ENCODE data around the gene BUB3. TPM values are rescaled to one million over a fixed set of nuclear protein-coding genes. Genes with fewer than 3 reads are reported as not detected.

BUB3 gene
- total and polyA plus RNA-seq, 2 experiments from 2014 or later = 243 to 272 TPM

- Histone ChIP-seq H3K4me3 (peak overlapping the region; percentile 50), H4K20me1 (replicated peaks; ENCODE audit: insufficient read depth) (peaks cover 10% of the 10 kb centered on the region; the same call in 1 of the 2 replicates), H3K79me2 (replicated peaks; ENCODE audit: insufficient read depth) (no peaks in the 10 kb centered on the region), H3K9me2 (ENCODE audit: insufficient read depth) (no peaks in the 10 kb centered on the region), H3K4me1 (ENCODE audit: insufficient read depth) (peaks cover 50% of the 10 kb centered on the region), H3K36me3 (ENCODE audit: insufficient read depth) (no peaks in the 10 kb centered on the region), H3K27me3 (ENCODE audit: insufficient read depth) (peaks cover 100% of the 10 kb centered on the region), H2AFZ (no peak overlapping the region), H3K4me2 (peak overlapping the region; percentile 80), H3K27ac (ENCODE audit: low read depth) (no peak overlapping the region), H3F3A (replicated peaks; ENCODE audit: low read depth) (peaks cover 24% of the 10 kb centered on the region)
- H3K27me3 Mint-ChIP-seq (ENCODE audit: insufficient read depth, low read depth, poor library complexity) = peaks cover 94% of the 10 kb centered on the region
- peak overlapping the region; percentile 62 for H3K4me3 Mint-ChIP-seq
- ATAC-seq = no peak
- no peak for DNase-seq (ENCODE audit: low spot score)
- no peaks in the 10 kb centered on the region; the same call in 2 of the 3 replicates for H3K36me3 Mint-ChIP-seq (ENCODE audit: low read depth)
- H3K27ac Mint-ChIP-seq = no peak overlapping the region
- peaks cover 11% of the 10 kb centered on the region for H3K9me3 Mint-ChIP-seq
- TF ChIP-seq, protein P1, sequence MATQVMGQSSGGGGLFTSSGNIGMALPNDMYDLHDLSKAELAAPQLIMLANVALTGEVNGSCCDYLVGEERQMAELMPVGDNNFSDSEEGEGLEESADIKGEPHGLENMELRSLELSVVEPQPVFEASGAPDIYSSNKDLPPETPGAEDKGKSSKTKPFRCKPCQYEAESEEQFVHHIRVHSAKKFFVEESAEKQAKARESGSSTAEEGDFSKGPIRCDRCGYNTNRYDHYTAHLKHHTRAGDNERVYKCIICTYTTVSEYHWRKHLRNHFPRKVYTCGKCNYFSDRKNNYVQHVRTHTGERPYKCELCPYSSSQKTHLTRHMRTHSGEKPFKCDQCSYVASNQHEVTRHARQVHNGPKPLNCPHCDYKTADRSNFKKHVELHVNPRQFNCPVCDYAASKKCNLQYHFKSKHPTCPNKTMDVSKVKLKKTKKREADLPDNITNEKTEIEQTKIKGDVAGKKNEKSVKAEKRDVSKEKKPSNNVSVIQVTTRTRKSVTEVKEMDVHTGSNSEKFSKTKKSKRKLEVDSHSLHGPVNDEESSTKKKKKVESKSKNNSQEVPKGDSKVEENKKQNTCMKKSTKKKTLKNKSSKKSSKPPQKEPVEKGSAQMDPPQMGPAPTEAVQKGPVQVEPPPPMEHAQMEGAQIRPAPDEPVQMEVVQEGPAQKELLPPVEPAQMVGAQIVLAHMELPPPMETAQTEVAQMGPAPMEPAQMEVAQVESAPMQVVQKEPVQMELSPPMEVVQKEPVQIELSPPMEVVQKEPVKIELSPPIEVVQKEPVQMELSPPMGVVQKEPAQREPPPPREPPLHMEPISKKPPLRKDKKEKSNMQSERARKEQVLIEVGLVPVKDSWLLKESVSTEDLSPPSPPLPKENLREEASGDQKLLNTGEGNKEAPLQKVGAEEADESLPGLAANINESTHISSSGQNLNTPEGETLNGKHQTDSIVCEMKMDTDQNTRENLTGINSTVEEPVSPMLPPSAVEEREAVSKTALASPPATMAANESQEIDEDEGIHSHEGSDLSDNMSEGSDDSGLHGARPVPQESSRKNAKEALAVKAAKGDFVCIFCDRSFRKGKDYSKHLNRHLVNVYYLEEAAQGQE (IDR thresholded peaks at IDR 0.05; ENCODE audit: unreplicated experiment) = no peak
- TF ChIP-seq, protein P2, sequence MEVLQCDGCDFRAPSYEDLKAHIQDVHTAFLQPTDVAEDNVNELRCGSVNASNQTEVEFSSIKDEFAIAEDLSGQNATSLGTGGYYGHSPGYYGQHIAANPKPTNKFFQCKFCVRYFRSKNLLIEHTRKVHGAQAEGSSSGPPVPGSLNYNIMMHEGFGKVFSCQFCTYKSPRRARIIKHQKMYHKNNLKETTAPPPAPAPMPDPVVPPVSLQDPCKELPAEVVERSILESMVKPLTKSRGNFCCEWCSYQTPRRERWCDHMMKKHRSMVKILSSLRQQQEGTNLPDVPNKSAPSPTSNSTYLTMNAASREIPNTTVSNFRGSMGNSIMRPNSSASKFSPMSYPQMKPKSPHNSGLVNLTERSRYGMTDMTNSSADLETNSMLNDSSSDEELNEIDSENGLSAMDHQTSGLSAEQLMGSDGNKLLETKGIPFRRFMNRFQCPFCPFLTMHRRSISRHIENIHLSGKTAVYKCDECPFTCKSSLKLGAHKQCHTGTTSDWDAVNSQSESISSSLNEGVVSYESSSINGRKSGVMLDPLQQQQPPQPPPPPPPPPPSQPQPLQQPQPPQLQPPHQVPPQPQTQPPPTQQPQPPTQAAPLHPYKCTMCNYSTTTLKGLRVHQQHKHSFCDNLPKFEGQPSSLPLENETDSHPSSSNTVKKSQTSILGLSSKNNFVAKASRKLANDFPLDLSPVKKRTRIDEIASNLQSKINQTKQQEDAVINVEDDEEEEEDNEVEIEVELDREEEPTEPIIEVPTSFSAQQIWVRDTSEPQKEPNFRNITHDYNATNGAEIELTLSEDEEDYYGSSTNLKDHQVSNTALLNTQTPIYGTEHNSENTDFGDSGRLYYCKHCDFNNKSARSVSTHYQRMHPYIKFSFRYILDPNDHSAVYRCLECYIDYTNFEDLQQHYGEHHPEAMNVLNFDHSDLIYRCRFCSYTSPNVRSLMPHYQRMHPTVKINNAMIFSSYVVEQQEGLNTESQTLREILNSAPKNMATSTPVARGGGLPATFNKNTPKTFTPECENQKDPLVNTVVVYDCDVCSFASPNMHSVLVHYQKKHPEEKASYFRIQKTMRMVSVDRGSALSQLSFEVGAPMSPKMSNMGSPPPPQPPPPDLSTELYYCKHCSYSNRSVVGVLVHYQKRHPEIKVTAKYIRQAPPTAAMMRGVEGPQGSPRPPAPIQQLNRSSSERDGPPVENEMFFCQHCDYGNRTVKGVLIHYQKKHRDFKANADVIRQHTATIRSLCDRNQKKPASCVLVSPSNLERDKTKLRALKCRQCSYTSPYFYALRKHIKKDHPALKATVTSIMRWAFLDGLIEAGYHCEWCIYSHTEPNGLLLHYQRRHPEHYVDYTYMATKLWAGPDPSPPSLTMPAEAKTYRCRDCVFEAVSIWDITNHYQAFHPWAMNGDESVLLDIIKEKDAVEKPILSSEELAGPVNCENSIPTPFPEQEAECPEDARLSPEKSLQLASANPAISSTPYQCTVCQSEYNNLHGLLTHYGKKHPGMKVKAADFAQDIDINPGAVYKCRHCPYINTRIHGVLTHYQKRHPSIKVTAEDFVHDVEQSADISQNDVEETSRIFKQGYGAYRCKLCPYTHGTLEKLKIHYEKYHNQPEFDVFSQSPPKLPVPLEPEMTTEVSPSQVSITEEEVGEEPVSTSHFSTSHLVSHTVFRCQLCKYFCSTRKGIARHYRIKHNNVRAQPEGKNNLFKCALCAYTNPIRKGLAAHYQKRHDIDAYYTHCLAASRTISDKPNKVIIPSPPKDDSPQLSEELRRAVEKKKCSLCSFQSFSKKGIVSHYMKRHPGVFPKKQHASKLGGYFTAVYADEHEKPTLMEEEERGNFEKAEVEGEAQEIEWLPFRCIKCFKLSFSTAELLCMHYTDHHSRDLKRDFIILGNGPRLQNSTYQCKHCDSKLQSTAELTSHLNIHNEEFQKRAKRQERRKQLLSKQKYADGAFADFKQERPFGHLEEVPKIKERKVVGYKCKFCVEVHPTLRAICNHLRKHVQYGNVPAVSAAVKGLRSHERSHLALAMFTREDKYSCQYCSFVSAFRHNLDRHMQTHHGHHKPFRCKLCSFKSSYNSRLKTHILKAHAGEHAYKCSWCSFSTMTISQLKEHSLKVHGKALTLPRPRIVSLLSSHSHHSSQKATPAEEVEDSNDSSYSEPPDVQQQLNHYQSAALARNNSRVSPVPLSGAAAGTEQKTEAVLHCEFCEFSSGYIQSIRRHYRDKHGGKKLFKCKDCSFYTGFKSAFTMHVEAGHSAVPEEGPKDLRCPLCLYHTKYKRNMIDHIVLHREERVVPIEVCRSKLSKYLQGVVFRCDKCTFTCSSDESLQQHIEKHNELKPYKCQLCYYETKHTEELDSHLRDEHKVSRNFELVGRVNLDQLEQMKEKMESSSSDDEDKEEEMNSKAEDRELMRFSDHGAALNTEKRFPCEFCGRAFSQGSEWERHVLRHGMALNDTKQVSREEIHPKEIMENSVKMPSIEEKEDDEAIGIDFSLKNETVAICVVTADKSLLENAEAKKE (CRISPR knock-in tag; IDR thresholded peaks at IDR 0.05) = no peak
- peaks cover 53% of the 10 kb centered on the region for H3K4me1 Mint-ChIP-seq
Measured at GRCh38 chr10:123139165-123139520, 15.1 kb upstream of the BUB3 start.
